ENCODE data around the gene MYO5C.

- TF ChIP-seq, protein P1, sequence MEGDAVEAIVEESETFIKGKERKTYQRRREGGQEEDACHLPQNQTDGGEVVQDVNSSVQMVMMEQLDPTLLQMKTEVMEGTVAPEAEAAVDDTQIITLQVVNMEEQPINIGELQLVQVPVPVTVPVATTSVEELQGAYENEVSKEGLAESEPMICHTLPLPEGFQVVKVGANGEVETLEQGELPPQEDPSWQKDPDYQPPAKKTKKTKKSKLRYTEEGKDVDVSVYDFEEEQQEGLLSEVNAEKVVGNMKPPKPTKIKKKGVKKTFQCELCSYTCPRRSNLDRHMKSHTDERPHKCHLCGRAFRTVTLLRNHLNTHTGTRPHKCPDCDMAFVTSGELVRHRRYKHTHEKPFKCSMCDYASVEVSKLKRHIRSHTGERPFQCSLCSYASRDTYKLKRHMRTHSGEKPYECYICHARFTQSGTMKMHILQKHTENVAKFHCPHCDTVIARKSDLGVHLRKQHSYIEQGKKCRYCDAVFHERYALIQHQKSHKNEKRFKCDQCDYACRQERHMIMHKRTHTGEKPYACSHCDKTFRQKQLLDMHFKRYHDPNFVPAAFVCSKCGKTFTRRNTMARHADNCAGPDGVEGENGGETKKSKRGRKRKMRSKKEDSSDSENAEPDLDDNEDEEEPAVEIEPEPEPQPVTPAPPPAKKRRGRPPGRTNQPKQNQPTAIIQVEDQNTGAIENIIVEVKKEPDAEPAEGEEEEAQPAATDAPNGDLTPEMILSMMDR (conservative IDR thresholded peaks at IDR 0.05; ENCODE audit: low read length): no peak
- no peak for TF ChIP-seq EZH2phosphoT487 (IDR thresholded peaks at IDR 0.05; ENCODE audit: borderline replicate concordance, low read depth, low read length)
Observed at GRCh38 chr15:52206446-52206845, 89.2 kb downstream of the MYO5C start.

Data from OCI-LY7 (cell line).